GM12892 (cell line): Measurements from ENCODE around the gene TBC1D14.

ENCODE experiments used
- POLR2A ChIP-seq: IDR thresholded peaks from 2 replicates; pipeline ENCODE4 v1.6.1; 2011; ENCODE audit warnings: low read depth, low read length, control low read depth
- TAF1 ChIP-seq: IDR thresholded peaks from 2 replicates; pipeline ENCODE4 v1.6.1; 2011; ENCODE audit warnings: low read depth, mild to moderate bottlenecking, control low read depth, low read length, borderline replicate concordance

DNA sequence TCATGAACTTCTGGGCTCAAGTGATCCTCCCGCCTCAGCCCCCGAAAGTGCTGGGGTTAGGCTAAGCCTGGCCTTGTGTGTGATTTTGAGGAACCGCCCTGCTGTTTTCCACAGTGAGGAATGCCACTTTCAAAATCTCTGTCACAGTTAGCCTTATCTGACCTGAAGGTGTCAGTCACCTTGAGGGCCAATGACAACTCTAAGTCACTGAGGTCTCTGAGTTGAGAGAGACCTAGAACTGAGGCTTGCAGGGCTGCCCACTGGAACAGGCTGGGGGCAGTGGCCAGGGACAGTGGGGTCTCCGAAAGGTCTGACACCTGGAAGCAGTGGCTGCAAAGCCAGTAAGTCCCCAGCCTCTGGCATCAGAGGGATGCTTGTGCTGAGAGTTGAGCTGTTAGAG is 139.7 kb downstream of the TBC1D14 start:
- TF ChIP-seq POLR2A (no peak), TAF1 (no peak)
